Measurements from ENCODE around the gene SETD1A.

DNA sequence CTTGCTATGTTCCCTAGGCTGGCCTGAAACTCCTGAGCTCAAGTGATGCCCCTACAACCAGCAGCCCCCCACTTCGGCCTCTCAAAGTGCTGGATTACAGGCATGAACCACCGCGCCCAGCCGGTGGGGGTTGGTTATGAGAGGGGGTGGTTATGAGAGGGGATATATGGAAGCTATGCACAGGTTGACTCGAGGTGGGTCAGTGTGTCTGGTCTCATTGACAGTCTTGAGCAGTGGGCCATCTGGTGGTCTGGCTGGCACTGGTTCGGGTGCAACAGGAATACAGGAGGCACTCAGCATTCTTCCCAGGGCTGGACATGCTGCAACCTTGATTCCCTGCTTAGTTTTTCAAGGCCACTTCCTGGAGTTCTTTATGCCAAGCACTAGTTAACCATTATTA lies 58.5 kb downstream of the SETD1A start:
- TF ChIP-seq CTCF (IDR thresholded peaks at IDR 0.05) (no peak), POLR2A (IDR thresholded peaks at IDR 0.05) (no peak)

Measured in right lobe of liver (tissue), 4 donors.